ENCODE data around the gene STRIP1.

The STRIP1 gene

DNA sequence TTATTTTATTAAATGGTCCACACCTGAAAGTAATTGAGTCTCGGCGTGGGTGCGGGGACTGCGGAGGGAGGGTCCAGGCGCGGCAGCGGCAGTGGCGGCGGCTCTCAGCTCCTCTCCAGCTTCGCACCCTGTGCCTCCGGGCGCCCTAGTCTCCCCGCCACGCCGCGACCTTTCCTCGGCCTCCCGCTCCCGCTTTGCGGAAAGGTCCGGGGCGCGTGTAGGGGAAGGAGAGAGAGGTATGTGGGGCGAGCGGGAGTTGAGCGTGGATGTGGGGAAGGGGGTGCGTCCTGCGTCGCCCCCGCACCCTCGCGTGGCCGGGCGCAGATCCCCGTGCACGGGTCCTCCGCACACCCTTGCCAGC is 49.4 kb downstream of the STRIP1 start:
- peaks cover 92% of the 10 kb centered on the region for H3K27me3 ChIP-seq (ENCODE audit: insufficient read depth, insufficient read length)
- H3K9ac ChIP-seq (ENCODE audit: insufficient read length, low read depth) = peak overlapping the region; percentile 73
- TF ChIP-seq SUZ12 (IDR thresholded peaks at IDR 0.05; ENCODE audit: extremely low read depth, insufficient read depth, insufficient read length) = peak; percentile 68
- no peak for TF ChIP-seq YY1 (IDR thresholded peaks at IDR 0.05; ENCODE audit: insufficient read depth, insufficient read length)
- peaks cover 9% of the 10 kb centered on the region for H3K4me1 ChIP-seq (ENCODE audit: insufficient read depth, insufficient read length)
- DNase-seq (ENCODE audit: low read depth, low spot score) = no peak
- no peaks in the 10 kb centered on the region for H3K9me3 ChIP-seq (ENCODE audit: insufficient read depth, low read length)
- H3K4me3 ChIP-seq (ENCODE audit: insufficient read length, low read depth) = peak overlapping the region; percentile 36
- H3K36me3 ChIP-seq (ENCODE audit: insufficient read depth, insufficient read length, low read length) = no peaks in the 10 kb centered on the region

DNA sequence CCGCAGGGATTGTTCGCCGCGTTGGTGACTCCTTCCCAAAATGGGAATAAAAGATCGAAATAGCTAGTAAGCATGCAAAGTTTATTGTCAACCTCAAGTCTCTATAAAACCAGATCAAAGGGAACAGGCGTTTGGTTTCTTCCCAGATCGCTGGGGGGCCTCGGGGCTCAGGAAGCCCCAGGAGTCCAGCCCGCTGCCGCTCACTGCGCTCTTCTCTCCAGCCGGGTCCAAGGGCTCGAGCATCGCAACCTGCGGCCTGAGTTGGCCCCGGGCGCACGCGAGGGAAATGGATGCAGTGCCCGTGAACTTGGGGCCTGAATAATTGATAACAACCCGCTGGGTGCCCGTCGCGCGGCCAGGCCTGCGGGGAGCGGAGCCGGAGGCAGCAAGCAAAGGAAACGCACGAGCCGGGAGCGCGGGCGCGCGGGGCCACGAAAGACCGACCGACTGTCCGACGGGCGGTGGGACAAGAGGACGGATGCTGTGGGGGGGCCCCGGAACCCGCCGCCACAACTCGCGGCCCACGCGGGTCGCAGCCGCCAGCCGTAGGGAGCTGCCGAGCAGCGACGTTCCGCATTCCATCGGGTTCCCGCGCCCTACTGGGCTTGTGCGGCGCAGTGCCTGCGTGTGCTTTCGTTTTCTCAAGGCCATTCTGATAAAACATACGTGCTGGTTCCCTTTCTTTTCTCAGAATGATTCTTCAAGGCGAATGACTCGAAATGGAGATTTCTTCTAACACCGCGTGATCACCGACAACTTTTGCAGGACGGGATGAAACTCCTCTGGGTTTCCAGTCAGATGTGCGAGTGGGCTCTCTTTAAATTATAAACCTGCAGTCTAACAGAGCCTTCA is 50.0 kb downstream of the STRIP1 start:
- H3K9me3 ChIP-seq (ENCODE audit: insufficient read depth, low read length) = peaks cover 4% of the 10 kb centered on the region; the same call in 1 of the 2 replicates
- H3K4me1 ChIP-seq (ENCODE audit: insufficient read depth, insufficient read length) = peaks cover 16% of the 10 kb centered on the region
- peak; percentile 47 for TF ChIP-seq SUZ12 (IDR thresholded peaks at IDR 0.05; ENCODE audit: extremely low read depth, insufficient read depth, insufficient read length)
- no peak for TF ChIP-seq ZNF274 (IDR thresholded peaks at IDR 0.05; ENCODE audit: low read depth, low read length)
- peak overlapping the region; percentile 73 for H3K9ac ChIP-seq (ENCODE audit: insufficient read length, low read depth)
- H3K4me3 ChIP-seq (ENCODE audit: insufficient read length, low read depth) = peak overlapping the region; percentile 36
- H3K27me3 ChIP-seq (ENCODE audit: insufficient read depth, insufficient read length) = peaks cover 87% of the 10 kb centered on the region
- no peaks in the 10 kb centered on the region for H3K36me3 ChIP-seq (ENCODE audit: insufficient read depth, insufficient read length, low read length)
- DNase-seq (ENCODE audit: low read depth, low spot score) = no peak

DNA sequence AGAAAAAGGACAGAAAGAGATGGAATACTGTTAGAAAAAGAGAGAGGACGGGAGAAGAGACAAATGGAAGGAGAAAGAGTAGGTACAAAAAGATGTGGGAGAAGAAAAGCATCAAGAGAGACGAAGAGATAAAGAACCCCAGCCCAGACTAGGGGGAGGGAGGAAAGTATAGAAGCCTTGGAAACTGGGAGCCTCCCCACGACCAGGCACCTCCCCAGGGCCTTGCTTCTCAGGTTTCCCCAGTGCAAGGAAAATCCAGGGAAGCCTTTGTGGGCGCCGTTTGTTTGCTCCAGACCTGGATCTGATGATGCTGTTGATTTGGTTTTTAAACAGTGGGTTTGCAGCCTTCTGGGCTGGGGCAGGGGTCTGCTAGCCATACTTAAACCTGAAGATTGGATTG is 51.2 kb downstream of the STRIP1 start:
- Histone ChIP-seq H3K36me3 (ENCODE audit: insufficient read depth, insufficient read length, low read length) (no peaks in the 10 kb centered on the region), H3K4me1 (ENCODE audit: insufficient read depth, insufficient read length) (peaks cover 19% of the 10 kb centered on the region), H3K9me3 (ENCODE audit: insufficient read depth, low read length) (peaks cover 4% of the 10 kb centered on the region; the same call in 1 of the 2 replicates), H3K9ac (ENCODE audit: insufficient read length, low read depth) (no peak overlapping the region), H3K4me3 (ENCODE audit: insufficient read length, low read depth) (no peak overlapping the region), H3K27me3 (ENCODE audit: insufficient read depth, insufficient read length) (peaks cover 76% of the 10 kb centered on the region)
- DNase-seq (ENCODE audit: low read depth, low spot score) = no peak
- TF ChIP-seq SUZ12 (IDR thresholded peaks at IDR 0.05; ENCODE audit: extremely low read depth, insufficient read depth, insufficient read length) (no peak), YY1 (IDR thresholded peaks at IDR 0.05; ENCODE audit: insufficient read depth, insufficient read length) (no peak), ZNF274 (IDR thresholded peaks at IDR 0.05; ENCODE audit: low read depth, low read length) (no peak)

DNA sequence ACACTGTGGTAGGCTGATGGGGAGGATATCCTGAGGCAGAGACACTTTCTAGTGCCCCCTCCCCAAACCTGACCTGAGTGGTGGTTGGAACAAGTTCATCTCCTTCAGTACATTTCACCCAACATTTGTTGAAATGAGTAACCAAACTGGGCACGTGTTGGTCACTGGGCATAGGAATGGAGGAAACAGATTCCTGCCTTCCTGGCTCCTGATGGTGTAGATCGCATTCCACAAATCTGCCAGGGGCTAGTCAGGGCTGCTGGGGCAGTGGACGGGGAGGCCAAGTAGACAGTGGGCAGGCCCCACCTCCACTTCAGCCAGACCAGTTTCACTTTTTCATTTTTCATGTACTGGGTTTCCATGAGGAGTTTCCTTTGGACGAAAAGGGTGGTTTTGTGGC is 52.5 kb downstream of the STRIP1 start:
- Histone ChIP-seq H3K36me3 (ENCODE audit: insufficient read depth, insufficient read length, low read length) (no peaks in the 10 kb centered on the region), H3K4me1 (ENCODE audit: insufficient read depth, insufficient read length) (peaks cover 19% of the 10 kb centered on the region), H3K9ac (ENCODE audit: insufficient read length, low read depth) (no peak overlapping the region), H3K4me3 (ENCODE audit: insufficient read length, low read depth) (no peak overlapping the region), H3K27me3 (ENCODE audit: insufficient read depth, insufficient read length) (peaks cover 63% of the 10 kb centered on the region), H3K9me3 (ENCODE audit: insufficient read depth, low read length) (peaks cover 4% of the 10 kb centered on the region; the same call in 1 of the 2 replicates)
- TF ChIP-seq ZNF274 (IDR thresholded peaks at IDR 0.05; ENCODE audit: low read depth, low read length) = no peak
- no peak for TF ChIP-seq YY1 (IDR thresholded peaks at IDR 0.05; ENCODE audit: insufficient read depth, insufficient read length)
- TF ChIP-seq SUZ12 (IDR thresholded peaks at IDR 0.05; ENCODE audit: extremely low read depth, insufficient read depth, insufficient read length) = no peak
- DNase-seq (ENCODE audit: low read depth, low spot score) = no peak

DNA sequence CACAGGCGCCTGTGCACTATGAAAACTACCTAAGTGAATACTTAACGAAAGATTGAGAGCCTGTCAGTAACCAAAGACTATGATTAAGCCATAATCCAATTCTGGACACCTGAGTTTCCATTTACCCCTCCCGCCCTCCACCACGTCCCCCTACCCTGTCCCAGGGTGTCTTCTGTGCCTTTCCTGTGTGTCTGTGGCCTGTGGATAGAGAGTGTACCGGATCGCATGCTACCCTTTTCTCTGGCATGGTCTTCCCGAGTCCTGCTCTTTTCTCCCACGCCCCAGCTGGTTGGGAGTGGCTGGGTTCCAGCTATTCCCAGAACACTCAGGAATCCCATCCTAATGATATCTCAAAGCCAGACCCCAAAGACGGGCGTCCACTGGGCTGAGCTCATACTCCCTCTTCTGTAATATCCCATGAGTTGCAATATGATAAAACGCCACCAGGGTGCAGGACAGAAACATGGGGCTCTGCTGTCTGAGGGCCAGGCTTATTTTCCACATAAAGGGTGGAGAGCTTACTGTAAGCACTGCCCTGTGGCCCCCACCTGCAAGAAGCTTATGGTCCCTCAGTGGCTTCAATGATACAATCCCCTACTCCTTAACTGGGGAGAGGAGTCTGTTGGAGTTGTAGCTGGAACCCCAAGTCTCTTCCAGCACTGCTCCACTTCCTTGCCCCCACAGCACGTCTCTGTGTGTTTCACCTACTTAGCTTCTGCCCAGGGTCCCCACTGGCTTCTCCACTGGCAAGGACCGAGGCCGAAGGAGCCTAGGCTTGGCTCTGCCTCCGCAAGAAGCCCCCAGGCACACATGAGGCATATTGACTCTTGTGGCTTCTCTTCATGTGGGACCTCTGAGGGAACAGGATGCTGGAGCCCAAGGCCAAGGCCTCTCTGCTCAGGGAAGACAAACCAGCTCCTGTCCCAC is 53.7 kb downstream of the STRIP1 start:
- TF ChIP-seq ZNF274 (IDR thresholded peaks at IDR 0.05; ENCODE audit: low read depth, low read length) (no peak), YY1 (IDR thresholded peaks at IDR 0.05; ENCODE audit: insufficient read depth, insufficient read length) (no peak), SUZ12 (IDR thresholded peaks at IDR 0.05; ENCODE audit: extremely low read depth, insufficient read depth, insufficient read length) (no peak)
- Histone ChIP-seq H3K4me1 (ENCODE audit: insufficient read depth, insufficient read length) (peaks cover 19% of the 10 kb centered on the region), H3K36me3 (ENCODE audit: insufficient read depth, insufficient read length, low read length) (no peaks in the 10 kb centered on the region), H3K9ac (ENCODE audit: insufficient read length, low read depth) (no peak overlapping the region), H3K4me3 (ENCODE audit: insufficient read length, low read depth) (no peak overlapping the region), H3K27me3 (ENCODE audit: insufficient read depth, insufficient read length) (peaks cover 56% of the 10 kb centered on the region), H3K9me3 (ENCODE audit: insufficient read depth, low read length) (peaks cover 4% of the 10 kb centered on the region; the same call in 1 of the 2 replicates)
- DNase-seq (ENCODE audit: low read depth, low spot score) = peak; percentile 63

DNA sequence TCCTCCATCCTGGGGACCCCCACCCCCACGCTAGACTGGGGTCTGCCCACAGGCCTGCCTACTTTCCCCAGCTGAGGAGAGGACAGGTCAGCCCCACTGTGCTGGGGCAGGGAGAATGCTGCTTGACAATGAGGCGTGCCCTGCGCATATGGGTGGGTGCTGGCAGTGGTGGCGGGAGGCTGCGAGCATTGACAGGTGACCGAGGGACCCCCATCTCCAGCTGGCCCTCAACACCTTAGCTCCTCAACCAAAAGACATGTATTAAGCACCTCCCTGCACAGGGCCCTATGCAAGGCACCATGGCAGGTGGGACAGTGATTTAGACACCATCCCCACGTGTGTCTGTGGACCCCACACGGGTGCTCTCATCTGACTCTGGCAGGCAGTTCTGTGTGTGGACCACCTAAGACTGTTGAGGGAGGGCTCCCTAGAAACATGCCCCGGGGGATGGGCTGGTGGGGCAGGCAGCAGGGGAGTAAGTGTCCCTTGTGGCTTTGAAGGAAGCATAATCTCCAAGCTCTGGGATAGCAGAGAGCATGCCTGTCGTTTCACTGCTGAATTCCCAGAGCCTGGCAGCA is 54.4 kb downstream of the STRIP1 start:
- peaks cover 49% of the 10 kb centered on the region for H3K27me3 ChIP-seq (ENCODE audit: insufficient read depth, insufficient read length)
- H3K4me3 ChIP-seq (ENCODE audit: insufficient read length, low read depth) = no peak overlapping the region
- no peak overlapping the region for H3K9ac ChIP-seq (ENCODE audit: insufficient read length, low read depth)
- peaks cover 4% of the 10 kb centered on the region; the same call in 1 of the 2 replicates for H3K9me3 ChIP-seq (ENCODE audit: insufficient read depth, low read length)
- DNase-seq (ENCODE audit: low read depth, low spot score) = no peak
- TF ChIP-seq SUZ12 (IDR thresholded peaks at IDR 0.05; ENCODE audit: extremely low read depth, insufficient read depth, insufficient read length) = no peak
- H3K4me1 ChIP-seq (ENCODE audit: insufficient read depth, insufficient read length) = peaks cover 19% of the 10 kb centered on the region
- H3K36me3 ChIP-seq (ENCODE audit: insufficient read depth, insufficient read length, low read length) = no peaks in the 10 kb centered on the region
